ENCODE data around the gene P4HTM. TPM values are rescaled to one million over a fixed set of nuclear protein-coding genes. Genes with fewer than 3 reads are reported as not detected.

The P4HTM gene
- total and polyA plus RNA-seq, 2 of the 8 experiments (the other 6 are each of a cell fraction or from before 2014, with no cell fraction given) = 19.1 to 25.4 TPM

GRCh38 chr3:48991851-48992545, 2.0 kb downstream of the P4HTM start:
- Histone ChIP-seq H3K27me3 (replicated peaks in 1 of 4; ENCODE audit: control insufficient read depth in 3 of 4, extremely low read depth in 1 of 4, insufficient read depth in 3 of 4, low read length in 3 of 4) (no peaks in the 10 kb centered on the region), H4K8ac (ENCODE audit: extremely low read depth, insufficient read depth, low read length) (no peak overlapping the region; the same call in 1 of the 2 replicates), H3K9ac (replicated peaks in 1 of 4; ENCODE audit: extremely low read depth in 1 of 4, low read depth in 3 of 4, low read length in 3 of 4) (no peak overlapping the region), H2AK5ac (ENCODE audit: low read depth, low read length) (no peak overlapping the region), H2BK5ac (ENCODE audit: low read depth, low read length) (no peak overlapping the region), H3K23ac (ENCODE audit: insufficient read length) (no peak overlapping the region), H2AFZ (ENCODE audit: low read length) (no peak overlapping the region), H3K14ac (ENCODE audit: insufficient read length) (no peak overlapping the region), H3K9me3 (ENCODE audit: insufficient read depth in 2 of 2, low read depth in 1 of 2, low read length in 1 of 2) (no peaks in the 10 kb centered on the region), H3K23me2 (ENCODE audit: low read depth, low read length) (peaks cover 20% of the 10 kb centered on the region), H4K91ac (replicated peaks; ENCODE audit: insufficient read length, low read length) (no peak overlapping the region), H3K4me2 (ENCODE audit: insufficient read depth in 1 of 2, low read depth in 2 of 2, low read length in 2 of 2) (peak overlapping the region; percentile 84 to 94; a peak in 3 of 4 replicates), H3K27ac (ENCODE audit: low read depth, low read length) (no peak overlapping the region), H3K18ac (ENCODE audit: extremely low read depth, low read length) (no peak overlapping the region), H3K4ac (replicated peaks; ENCODE audit: insufficient read length, low read depth, low read length) (no peak overlapping the region), H3K79me1 (ENCODE audit: low read depth, low read length) (no peaks in the 10 kb centered on the region; the same call in 1 of the 2 replicates), H3K4me1 (replicated peaks in 1 of 4; ENCODE audit: control insufficient read depth in 3 of 4, insufficient read depth in 4 of 4, low read length in 3 of 4) (peaks cover 7 to 17% (median 10%) of the 10 kb centered on the region in 4 experiments; a peak in 5 of 7 replicates), H3K4me3 (ENCODE audit: extremely low read depth in 1 of 4, insufficient read depth in 2 of 4, low read depth in 3 of 4, low read length in 4 of 4) (peak overlapping the region in 2 of 4 experiments; percentile 73 to 83; a peak in 4 of 8 replicates), H3K56ac (replicated peaks; ENCODE audit: insufficient read length, low read depth, low read length) (no peak overlapping the region), H2BK20ac (ENCODE audit: low read length) (no peak overlapping the region; the same call in 1 of the 2 replicates), H2BK12ac (ENCODE audit: low read depth, low read length) (no peak overlapping the region), H2BK15ac (ENCODE audit: low read length) (no peak overlapping the region), H2BK120ac (replicated peaks; ENCODE audit: low read depth, low read length) (no peak overlapping the region), H3K79me2 (ENCODE audit: control insufficient read depth in 1 of 2, insufficient read depth in 2 of 2, low read length in 2 of 2) (peaks cover 0 to 21% of the 10 kb centered on the region in 2 experiments; a peak in 2 of 4 replicates), H3K36me3 (ENCODE audit: control insufficient read depth in 2 of 4, insufficient read depth in 4 of 4, low read length in 3 of 4) (peaks cover 0 to 3% (median 0%) of the 10 kb centered on the region in 4 experiments; a peak in 2 of 8 replicates), H4K20me1 (replicated peaks in 1 of 2; ENCODE audit: control insufficient read depth in 1 of 2, insufficient read depth in 2 of 2, low read length in 2 of 2) (no peaks in the 10 kb centered on the region), H4K5ac (ENCODE audit: insufficient read length, low read depth, low read length) (no peak overlapping the region)
- ChIA-PET POLR2A (ENCODE audit: partially characterized antibody) (interaction anchor here (0.6 to 38.8 kb wide), 7 partner anchors 9 to 330 kb away, joined by 3 to 1518 read pairs (median 4); partner anchors contain the start of genes CELSR3, DALRD3, IMPDH2 and NDUFAF3), CTCF (ENCODE audit: partially characterized antibody) (interaction anchor here (0.8 to 19.9 kb wide), 4 partner anchors 9 to 592 kb away, joined by 3 to 467 read pairs (median 22); partner anchors contain the start of genes DALRD3, NDUFAF3 and WDR6)
- TF ChIP-seq ATF3 (IDR thresholded peaks at IDR 0.05; ENCODE audit: insufficient read depth, low read depth, low read length) = no peak
- TF ChIP-seq POLR2A (IDR thresholded peaks at IDR 0.05; ENCODE audit: control extremely low read depth in 1 of 2, low read depth in 2 of 2, low read length in 2 of 2) = no peak
- no peak for TF ChIP-seq SUZ12 (IDR thresholded peaks at IDR 0.05; ENCODE audit: low read length)
- TF ChIP-seq TEAD4 (IDR thresholded peaks at IDR 0.05; ENCODE audit: low read depth, low read length) = no peak
- no peak for TF ChIP-seq GABPA (IDR thresholded peaks at IDR 0.05; ENCODE audit: borderline replicate concordance, insufficient read depth, low read length)
- no peak for TF ChIP-seq SP1 (IDR thresholded peaks at IDR 0.05; ENCODE audit: low read depth, low read length)
- TF ChIP-seq EGR1 (IDR thresholded peaks at IDR 0.05; ENCODE audit: borderline replicate concordance, low read depth, low read length) = no peak
- TF ChIP-seq POLR2AphosphoS5 (IDR thresholded peaks at IDR 0.05; ENCODE audit: low read depth, low read length) = no peak
- TF ChIP-seq SRF (IDR thresholded peaks at IDR 0.05; ENCODE audit: low read depth, low read length) = no peak
- no peak for TF ChIP-seq MAFK (IDR thresholded peaks at IDR 0.05; ENCODE audit: low read depth, low read length)
- no peak for TF ChIP-seq KDM4A (IDR thresholded peaks at IDR 0.05; ENCODE audit: low read depth, low read length, severe bottlenecking)
- no peak for FAIRE-seq
- no peak for DNase-seq (ENCODE audit: low read depth in 1 of 2, low spot score in 2 of 2)
- WGBS, 2 experiments (ENCODE audit: extremely low coverage in 1 of 2, insufficient coverage in 1 of 2, insufficient read length in 1 of 2, insufficient replicate concordance in 2 of 2, low coverage in 1 of 2, low lambda C conversion rate in 2 of 2, missing lambda C conversion rate in 1 of 2) = 87% methylated on average over 5 of the region's 5 CpGs; no CpG with 5 or more reads in 1 of the 2 experiments

Measured in H1 (cell line).